Mucosa of rectum (tissue), 2 donors: ENCODE data around the gene RPTOR.

Source experiments
- H3K27ac ChIP-seq, 2 donors: one replicate each; pipeline ENCODE4 v1.7.0; 2013; ENCODE audit warnings: inconsistent platforms in 2 of 2, low read depth in 2 of 2, low read length in 2 of 2
- H3K27me3 ChIP-seq, 2 donors: one replicate each; pipeline ENCODE4 v1.7.0; 2013; ENCODE audit warnings: low read length in 2 of 2; ENCODE audit not compliant: control insufficient read depth in 2 of 2, insufficient read depth in 2 of 2
- H3K36me3 ChIP-seq, 2 donors: one replicate each; pipeline ENCODE4 v1.7.0; 2013; ENCODE audit warnings: low read length in 2 of 2; ENCODE audit not compliant: control insufficient read depth in 2 of 2, insufficient read depth in 2 of 2
- H3K4me1 ChIP-seq, 2 donors: one replicate each; pipeline ENCODE4 v1.7.0; 2013; ENCODE audit warnings: low read length in 2 of 2, mild to moderate bottlenecking in 1 of 2; ENCODE audit not compliant: control insufficient read depth in 2 of 2, insufficient read depth in 2 of 2
- H3K4me3 ChIP-seq, 2 donors: one replicate each; pipeline ENCODE4 v1.7.0; 2013; ENCODE audit warnings: low read length in 2 of 2
- H3K9ac ChIP-seq, 2 donors: one replicate each; pipeline ENCODE4 v1.7.0; 2013; ENCODE audit warnings: low read length in 2 of 2, low read depth in 1 of 2, mild to moderate bottlenecking in 1 of 2
- H3K9me3 ChIP-seq, 2 donors: one replicate each; pipeline ENCODE4 v1.7.0; 2013; ENCODE audit warnings: low read length in 2 of 2; ENCODE audit not compliant: control insufficient read depth in 2 of 2
- donor health status: healthy.
- donor health status: Normal muscosa, but diverticular disease.

RPTOR gene

DNA sequence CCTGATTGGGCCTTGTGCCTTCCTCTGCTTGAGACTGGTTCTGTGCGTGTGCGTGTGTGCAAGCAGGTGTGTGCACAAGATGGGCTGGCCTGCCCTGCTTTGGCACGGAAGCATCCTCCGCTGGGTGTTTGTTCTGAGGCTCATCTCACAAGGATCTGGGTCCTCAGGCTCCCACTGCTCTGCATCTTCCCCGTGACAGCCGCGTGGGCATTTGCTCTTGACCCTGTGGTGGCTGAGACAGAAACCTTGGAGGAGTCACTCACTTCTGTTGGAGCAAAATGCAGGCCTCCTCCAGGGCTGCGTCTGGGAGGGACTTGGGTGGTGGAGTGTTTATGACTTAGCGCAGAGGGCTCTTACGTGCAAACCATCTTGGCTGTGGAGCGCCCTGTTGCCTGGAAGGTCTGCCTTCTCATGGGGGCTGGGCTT lies 119.2 kb downstream of the RPTOR start:
- Histone ChIP-seq H3K4me3 (no peak overlapping the region), H3K9me3 (no peaks in the 10 kb centered on the region), H3K27ac (no peak overlapping the region), H3K36me3 (no peaks in the 10 kb centered on the region), H3K9ac (no peak overlapping the region), H3K4me1 (peaks cover 7 to 9% of the 10 kb centered on the region in 2 donors), H3K27me3 (no peaks in the 10 kb centered on the region)

DNA sequence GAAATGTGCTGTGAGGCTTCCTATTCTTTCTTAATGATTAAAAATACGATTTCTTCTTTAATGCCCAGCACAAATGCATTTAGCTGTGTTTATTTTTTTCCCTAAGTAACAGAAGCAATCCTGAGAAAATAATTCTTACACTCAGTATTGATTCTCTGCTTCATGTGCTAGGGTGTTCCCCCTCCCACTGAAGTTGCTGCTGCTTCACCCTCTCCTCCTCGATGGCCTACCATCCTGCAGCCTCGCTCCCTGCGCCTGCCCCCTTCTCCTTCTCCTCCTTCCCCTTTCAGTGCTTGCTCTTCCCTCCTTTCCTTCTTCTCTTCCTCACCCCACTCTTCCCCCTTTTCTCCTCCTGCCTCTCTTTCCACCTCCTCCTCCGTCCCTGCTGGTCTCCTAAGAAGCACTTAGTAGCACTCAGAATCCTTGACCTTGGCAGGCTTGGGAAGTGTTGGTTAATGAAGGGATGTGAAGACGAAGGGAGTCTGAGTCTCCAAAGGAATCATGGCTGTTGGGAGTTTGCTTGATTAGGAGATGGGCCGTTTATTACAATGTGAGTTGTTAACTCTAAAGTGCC lies 119.7 kb downstream of the RPTOR start:
- H3K4me3 ChIP-seq: no peak overlapping the region
- H3K36me3 ChIP-seq: no peaks in the 10 kb centered on the region
- peak overlapping the region in 1 of 2 donors; percentile 10 for H3K9ac ChIP-seq
- peaks cover 7 to 9% of the 10 kb centered on the region in 2 donors for H3K4me1 ChIP-seq
- no peaks in the 10 kb centered on the region for H3K9me3 ChIP-seq
- no peaks in the 10 kb centered on the region for H3K27me3 ChIP-seq
- peak overlapping the region in 1 of 2 donors; percentile 47 for H3K27ac ChIP-seq

DNA sequence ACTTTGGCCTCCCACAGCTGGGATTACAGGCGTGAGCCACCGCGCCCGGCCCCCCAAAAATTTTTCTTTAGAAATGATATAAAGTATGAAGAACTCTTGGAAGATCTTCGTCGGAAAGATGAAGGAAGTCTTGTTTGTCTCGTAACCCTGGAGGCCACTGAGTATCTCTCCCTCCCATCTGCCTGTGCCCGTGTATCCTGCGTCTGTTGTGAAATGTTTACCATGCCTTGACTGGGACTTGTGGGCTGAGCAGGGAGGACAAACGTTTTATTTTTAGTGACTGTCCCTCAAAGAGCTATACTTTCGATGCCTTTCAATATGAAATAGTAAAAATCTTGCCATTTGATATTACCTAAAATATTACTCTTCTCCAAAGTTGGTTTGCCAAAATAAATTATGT lies 121.2 kb downstream of the RPTOR start:
- no peak overlapping the region for H3K9ac ChIP-seq
- no peak overlapping the region for H3K27ac ChIP-seq
- no peak overlapping the region for H3K4me3 ChIP-seq
- no peaks in the 10 kb centered on the region for H3K9me3 ChIP-seq
- H3K4me1 ChIP-seq: peaks cover 7 to 9% of the 10 kb centered on the region in 2 donors
- H3K36me3 ChIP-seq: no peaks in the 10 kb centered on the region
- H3K27me3 ChIP-seq: no peaks in the 10 kb centered on the region

DNA sequence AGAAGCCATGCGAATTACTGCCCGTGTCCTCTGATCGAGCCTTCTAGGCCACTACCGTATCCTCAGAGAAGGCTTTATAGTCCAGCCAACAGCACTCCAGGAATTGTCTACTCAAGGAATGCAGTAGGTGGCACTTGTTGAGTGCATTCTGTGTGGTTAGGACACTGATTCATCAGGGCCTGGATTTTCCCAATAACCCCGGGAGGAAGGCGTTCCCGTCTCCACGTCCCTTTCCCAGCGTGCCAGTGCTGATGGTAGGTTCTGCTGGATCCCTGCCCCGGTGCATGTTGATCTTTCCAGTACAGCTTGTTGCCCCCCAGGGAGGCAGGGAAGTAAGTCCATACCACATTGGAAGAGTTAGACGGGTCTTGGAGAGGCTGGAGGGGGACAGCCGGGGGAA lies 122.2 kb downstream of the RPTOR start:
- H3K9ac ChIP-seq: no peak overlapping the region
- no peaks in the 10 kb centered on the region for H3K27me3 ChIP-seq
- peaks cover 7 to 12% of the 10 kb centered on the region in 2 donors for H3K4me1 ChIP-seq
- no peaks in the 10 kb centered on the region for H3K9me3 ChIP-seq
- H3K4me3 ChIP-seq: no peak overlapping the region
- no peaks in the 10 kb centered on the region for H3K36me3 ChIP-seq
- H3K27ac ChIP-seq: no peak overlapping the region

DNA sequence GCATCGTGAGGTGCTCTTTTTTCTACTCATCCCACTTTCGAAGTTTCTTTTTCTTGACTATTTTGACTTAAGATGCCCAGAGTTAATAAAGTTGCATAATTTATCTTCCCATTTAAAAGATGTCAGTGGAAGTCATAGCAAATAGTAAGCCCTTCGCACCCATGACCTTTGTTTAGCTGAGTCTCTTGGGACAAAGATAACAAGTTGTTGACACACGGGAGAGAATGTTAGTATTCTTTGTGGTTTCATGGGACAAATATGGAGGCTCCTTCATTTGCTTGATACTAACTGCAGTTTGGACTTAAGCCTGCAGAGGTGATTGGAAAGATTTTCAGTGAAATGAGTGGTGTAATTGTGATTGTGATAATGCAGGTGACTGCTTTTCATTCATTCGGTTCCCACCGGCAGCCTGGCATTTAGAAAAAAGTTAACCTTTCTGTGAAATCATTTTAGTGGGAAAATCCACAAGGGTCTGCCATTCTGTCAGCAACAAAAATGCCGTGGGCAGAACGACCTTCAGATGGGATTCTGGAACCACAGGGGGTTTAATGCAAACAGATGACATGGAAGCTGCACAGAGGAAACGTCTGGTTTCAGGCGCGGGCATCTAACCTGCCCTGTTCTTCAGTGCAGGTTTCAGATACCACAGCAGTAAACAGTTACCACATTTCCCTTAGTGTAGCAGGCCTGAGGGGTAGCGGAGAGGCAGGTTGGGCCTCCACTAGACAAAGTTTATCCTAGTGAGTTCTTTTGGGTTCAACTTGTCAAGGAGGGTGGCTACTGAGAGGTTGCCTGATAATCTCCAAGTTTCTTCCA lies 123.0 kb downstream of the RPTOR start:
- Histone ChIP-seq H3K27me3 (no peaks in the 10 kb centered on the region), H3K9ac (no peak overlapping the region), H3K4me3 (no peak overlapping the region), H3K4me1 (peaks cover 7 to 12% of the 10 kb centered on the region in 2 donors), H3K9me3 (no peaks in the 10 kb centered on the region), H3K36me3 (no peaks in the 10 kb centered on the region), H3K27ac (no peak overlapping the region)

DNA sequence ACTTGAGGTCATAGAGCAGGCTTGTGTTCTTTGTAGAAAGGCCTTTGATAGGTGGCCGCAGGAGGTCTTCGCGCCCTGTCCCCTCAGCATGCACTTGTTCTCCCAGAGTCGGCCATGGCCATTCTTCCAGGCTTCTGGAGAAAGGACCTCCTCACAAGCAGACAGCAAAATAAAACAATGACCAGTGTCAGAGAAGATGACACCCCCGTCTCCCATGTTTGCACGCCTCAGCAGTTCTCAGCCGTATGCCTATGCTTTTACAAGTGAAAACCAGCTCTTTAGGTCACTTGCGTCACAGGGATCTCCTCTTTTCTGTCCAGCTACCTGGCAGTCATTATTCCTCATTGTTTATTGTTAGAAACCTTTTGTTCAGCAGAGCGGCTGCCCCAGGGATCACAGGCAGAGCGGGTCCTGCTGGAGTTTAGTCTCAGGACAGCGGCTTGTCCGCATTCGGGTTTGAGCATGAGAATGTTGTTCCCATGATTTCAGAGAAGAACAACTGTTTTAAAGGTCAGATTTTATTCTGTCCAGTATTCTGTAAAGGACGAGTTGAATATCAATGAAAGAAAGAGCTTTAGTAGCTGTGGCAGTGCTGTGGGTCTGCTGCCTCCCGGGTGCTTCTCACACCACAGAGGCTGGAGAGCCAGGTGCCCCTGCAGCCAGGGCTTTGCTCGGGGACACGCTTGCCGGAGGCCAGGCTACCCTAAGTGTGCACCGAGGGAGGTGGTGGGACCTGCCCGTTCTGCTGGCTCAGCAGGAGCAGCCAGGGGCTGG lies 123.9 kb downstream of the RPTOR start:
- Histone ChIP-seq H3K36me3 (no peaks in the 10 kb centered on the region), H3K27me3 (no peaks in the 10 kb centered on the region), H3K9ac (no peak overlapping the region), H3K4me1 (peaks cover 6 to 12% of the 10 kb centered on the region in 2 donors), H3K4me3 (no peak overlapping the region), H3K27ac (no peak overlapping the region), H3K9me3 (no peaks in the 10 kb centered on the region)

DNA sequence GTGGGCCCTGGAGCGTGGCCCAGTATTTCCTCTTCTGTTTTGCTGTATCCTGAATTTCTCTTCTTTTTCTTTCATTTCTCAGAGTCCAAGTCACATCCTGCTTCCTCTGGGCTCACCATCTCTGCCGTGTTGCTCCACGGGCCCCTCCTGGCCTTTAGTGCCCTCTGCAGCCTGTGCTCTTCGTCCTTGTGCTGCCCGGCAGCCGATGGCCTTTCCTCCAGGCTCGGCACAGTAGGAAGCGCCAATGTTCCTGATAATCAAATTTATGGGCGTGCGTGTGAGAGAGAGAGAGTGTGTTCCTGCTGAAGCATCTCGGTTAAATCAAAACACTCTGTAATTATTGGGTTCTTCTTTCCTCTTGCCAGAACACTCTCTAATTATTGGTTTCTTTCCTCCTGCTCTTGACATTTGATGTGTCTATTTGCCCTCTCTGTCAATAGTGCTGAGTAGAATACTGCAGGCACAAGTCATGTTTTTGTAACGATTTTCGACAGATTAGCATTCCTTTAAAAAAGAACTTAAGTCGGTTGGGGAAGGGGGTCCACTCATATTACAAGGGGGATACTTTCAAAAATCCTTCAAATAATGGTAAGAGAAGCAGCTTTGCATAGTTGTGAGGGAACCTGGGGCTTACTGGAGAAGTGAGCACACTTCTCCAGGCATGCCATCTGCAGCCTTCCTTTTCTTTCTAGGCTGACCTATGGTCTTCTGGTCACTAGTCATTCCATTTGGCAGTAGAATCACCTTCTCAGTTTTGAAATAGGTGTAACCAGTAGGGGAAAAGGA lies 126.6 kb downstream of the RPTOR start:
- H3K9me3 ChIP-seq: no peaks in the 10 kb centered on the region
- no peaks in the 10 kb centered on the region for H3K27me3 ChIP-seq
- H3K4me3 ChIP-seq: no peak overlapping the region
- H3K4me1 ChIP-seq: peaks cover 0 to 3% of the 10 kb centered on the region in 2 donors
- no peaks in the 10 kb centered on the region for H3K36me3 ChIP-seq
- no peak overlapping the region for H3K9ac ChIP-seq
- no peak overlapping the region for H3K27ac ChIP-seq

DNA sequence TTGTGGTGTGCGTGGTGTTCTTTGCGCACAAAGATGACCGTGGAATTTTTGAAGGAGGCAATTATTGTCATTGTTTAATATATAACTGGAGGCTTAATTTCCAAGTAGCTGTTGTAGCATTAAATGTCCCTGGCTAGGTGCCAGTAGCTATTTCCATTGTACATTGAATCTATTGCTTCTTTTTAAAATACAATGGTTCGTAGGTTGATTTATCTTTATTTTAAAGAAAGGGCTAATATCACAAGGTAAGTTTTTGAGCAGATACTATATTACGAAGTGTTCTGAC lies 127.1 kb downstream of the RPTOR start:
- H3K4me1 ChIP-seq: peaks cover 0 to 3% of the 10 kb centered on the region in 2 donors
- H3K4me3 ChIP-seq: no peak overlapping the region
- no peak overlapping the region for H3K9ac ChIP-seq
- H3K27ac ChIP-seq: peak overlapping the region in 1 of 2 donors; percentile 41
- no peaks in the 10 kb centered on the region for H3K9me3 ChIP-seq
- no peaks in the 10 kb centered on the region for H3K36me3 ChIP-seq
- H3K27me3 ChIP-seq: no peaks in the 10 kb centered on the region

DNA sequence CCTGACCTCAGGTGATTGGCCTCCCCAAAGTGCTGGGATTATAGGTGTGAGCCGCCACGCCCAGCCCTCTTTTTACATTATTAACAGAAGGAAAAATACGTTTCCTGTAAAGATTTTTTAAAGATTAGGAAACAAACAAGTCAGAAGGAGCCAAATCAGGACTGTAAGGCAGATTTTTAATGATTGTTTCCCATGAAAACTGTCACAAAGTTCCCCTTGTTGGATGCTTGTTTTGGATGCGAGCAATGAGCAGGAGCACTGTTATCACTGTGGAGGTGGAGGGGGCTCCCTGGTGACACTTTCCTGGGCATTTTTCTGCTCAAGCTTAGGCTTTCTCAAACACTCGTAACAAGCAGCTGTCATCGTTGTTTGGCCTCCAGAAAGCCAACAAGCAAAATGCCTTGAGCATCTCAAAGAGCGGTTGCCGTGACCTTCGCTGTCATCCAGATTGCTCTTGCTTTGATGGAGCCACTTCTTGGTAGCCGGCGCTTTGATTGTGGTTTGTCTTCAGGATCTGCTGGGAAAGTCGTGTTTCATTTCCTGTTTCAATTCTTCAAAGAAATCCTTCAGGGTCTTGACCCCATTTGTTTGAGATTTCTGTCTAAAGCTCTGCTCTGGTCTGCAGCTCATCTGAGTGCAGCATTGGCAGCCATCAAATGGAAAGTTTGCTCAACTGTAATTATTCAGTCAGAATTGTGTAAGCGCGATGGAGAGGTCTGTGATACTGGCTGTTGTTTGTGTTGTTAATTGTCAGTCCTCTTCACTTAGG lies 128.7 kb downstream of the RPTOR start:
- H3K9ac ChIP-seq: no peak overlapping the region

More for the DNA sequence above, 128.7 kb downstream of the RPTOR start:
- no peak overlapping the region for H3K4me3 ChIP-seq
- H3K4me1 ChIP-seq: peaks cover 0 to 3% of the 10 kb centered on the region in 2 donors
- H3K9me3 ChIP-seq: no peaks in the 10 kb centered on the region
- H3K27me3 ChIP-seq: no peaks in the 10 kb centered on the region
- no peaks in the 10 kb centered on the region for H3K36me3 ChIP-seq
- H3K27ac ChIP-seq: no peak overlapping the region
